ENCODE data around the gene MRTFB.

Gene MRTFB

DNA sequence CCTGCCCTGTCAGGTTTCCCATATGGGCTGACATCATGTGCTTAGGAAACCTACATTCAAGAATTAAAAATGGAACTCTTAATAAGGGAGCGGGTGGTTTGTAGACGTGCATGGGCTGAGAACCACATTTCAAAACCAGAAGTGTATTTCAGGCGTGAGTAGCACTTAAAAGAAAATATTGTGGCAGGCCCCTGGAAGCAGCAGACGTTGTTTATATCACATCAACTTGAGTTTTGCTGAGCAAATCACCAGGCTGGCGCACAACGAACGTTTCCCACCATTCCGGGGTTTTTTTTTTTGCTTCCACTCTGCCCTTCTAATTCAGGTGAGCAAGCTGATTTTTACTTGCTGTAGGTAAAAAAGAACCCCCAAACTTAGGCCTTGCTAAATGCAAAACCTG lies 220.2 kb downstream of the MRTFB start:
- no peak for DNase-seq

DNA sequence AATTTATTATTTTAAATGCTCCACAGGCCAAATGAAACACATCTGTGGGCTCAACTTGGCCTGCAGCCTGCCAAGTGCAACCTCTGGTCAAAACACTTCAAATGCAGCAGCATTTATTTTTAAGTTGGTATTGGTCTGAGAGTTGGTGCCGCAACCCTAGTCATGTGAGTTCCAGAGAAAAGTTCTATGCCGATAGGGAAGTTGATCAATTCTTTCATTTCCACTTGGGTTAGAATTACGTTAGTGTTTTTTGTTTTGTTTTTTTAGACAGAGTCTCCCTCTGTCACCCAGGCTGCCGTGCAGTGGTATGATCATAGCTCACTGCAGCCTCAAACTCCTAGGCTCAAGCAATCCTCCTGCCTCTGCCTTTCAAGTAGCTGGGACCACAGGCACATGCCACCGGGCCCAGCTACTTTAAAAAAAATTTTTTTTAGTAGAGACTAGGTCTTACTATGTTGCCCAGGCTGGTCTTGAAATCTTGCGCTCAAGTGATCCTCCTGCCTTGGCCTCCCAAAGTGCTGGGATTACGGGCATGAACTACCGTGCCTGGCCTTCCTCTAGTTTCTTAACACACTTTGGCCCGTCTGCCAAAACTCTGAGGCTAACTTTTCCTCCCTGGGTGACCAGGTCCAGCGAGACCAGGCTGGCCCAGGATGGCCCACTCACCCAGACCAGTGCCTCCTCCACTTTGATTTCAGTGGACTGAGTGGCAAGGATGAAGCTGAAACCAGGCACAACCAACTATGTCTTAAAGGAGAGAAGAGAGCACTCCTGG lies 221.1 kb downstream of the MRTFB start:
- DNase-seq, result no peak

DNA sequence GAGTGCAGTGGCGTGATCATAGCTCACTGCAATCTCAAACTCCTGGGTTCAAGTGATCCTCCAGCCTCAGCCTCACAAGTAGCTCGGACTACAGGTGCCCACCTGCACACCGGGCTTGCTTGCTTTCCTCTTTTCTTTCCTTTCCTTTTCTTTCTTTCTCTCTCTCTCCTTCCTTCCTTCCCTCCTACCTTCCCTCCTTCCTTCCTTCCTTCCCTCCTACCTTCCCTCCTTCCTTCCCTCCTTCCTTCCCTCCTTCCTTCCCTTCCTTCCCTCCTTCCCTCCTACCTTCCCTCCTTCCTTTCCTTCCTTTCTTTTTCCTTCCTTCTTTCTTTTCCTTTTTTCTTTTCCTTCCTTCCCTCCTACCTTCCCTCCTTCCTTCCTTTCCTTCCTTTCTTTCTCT lies 225.5 kb downstream of the MRTFB start:
- no peak for DNase-seq

DNA sequence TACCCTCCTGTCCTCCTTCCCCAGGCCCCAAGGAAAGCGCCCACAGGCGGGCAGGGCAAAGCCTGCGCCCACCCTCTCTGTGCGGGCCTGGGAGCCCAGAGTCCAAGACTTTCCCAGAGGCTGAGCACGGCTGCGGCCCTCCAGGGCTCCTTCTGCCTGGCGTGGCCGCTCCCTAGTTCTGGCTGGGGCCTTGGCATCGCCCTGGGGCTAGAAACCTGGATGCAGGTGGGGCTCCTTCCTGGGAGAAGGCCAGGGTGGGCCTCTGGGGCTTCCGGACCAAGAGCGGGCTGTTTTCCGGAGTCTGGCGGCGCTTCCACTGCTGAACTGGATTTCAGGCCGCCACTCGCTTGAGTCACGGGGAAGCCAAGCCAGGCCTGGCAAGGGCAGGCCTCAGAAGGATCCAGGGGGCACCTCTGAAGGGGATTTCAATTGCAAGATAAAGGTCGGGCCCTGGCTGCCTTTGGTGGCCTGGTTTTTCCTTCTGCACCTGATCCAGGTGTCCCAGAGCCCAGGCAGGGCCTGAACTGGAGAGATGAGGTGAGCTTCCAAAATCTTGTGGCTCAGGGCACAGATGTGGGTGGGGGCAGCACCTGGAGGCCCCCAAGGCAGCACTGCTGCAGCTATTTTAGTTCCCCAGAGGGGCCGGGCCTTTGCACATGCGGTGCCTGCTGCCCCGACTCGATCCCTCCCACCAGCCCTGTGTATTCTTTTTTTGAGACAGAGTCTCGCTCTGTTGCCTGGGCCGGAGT lies 227.4 kb downstream of the MRTFB start:
- DNase-seq, result no peak

DNA sequence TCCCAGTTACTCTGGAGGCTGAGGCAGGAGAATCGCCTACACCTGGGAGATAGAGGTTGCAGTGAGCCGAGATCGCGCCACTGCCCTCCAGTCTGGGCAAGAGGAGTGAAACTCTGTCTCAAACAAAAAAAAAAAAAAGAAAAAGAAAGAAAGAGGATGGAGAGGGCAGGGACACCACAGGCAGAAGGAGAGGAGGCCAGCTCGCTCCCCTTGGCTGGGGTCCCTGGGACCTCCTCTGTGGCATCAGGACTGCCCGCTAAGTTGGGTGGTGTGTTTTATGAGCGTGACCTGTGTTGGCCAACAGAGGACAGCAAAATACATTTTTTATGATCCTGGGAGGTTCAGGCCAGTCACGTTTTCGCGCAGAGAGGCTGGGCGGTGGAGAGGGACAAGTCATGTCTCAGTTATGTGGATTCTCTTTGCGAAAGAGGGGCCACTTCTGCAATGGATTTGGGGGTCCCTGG lies 229.6 kb downstream of the MRTFB start:
- DNase-seq, result no peak

DNA sequence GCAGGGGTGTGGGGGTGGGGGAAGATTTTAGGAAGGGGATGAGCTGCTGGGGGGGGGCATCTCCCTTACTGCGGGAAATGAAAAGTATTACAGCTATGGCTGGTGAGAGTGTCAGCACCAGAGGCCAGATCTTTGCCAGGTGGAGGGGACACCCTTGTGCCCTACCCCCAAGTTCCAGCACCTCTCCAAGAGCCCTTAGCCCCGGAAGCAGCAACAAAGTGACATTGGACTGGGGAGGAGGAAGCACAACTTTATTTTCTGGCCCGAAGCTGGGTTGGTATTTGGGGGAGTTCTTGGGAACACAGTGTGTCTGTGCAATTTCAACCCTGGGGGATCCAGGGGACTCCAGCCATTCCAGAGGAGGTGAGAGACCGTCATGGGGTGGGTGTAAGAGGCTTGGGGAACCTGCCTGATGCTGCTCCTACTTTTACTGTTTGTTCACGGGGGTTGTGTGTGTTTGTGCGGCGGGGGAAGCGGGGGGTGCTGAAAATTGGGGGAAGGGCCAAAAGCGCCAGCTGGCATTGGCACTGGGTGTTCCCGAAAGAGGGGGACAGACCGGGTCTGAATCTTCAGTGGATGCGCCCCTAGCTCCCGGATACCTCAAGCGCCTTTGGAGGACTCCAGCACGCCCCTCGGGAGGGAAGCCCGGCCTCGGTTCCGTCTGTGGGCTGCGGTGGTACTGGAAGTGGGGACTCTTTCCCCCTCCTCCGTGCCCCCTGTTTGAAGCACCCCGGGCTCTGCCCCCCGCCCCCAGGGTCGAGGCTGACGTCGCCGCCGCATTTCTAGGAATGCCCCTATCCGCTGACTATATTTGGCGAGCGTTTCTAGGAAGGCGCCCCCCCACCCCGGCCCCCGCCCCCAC lies 230.3 kb downstream of the MRTFB start:
- no peak for DNase-seq

DNA sequence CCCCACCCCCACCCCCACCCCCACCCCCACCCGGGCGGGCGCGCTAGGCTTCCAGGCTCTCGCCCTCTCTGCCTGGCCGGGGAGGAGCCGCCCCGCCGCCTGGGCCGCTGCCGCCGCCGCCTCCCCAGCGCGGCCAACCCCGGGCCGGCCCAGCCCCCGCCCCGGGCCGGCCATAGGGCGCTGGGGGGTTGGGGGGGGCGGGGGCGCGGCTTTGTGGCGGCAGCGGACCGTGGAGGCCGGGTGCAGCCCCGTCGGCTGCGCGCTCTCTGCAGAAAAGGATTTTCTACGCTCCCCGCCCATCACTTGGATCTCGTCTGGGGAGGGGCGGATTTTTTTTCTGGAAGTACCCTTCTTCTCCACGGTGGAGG lies 230.9 kb downstream of the MRTFB start:
- DNase-seq, result no peak

DNA sequence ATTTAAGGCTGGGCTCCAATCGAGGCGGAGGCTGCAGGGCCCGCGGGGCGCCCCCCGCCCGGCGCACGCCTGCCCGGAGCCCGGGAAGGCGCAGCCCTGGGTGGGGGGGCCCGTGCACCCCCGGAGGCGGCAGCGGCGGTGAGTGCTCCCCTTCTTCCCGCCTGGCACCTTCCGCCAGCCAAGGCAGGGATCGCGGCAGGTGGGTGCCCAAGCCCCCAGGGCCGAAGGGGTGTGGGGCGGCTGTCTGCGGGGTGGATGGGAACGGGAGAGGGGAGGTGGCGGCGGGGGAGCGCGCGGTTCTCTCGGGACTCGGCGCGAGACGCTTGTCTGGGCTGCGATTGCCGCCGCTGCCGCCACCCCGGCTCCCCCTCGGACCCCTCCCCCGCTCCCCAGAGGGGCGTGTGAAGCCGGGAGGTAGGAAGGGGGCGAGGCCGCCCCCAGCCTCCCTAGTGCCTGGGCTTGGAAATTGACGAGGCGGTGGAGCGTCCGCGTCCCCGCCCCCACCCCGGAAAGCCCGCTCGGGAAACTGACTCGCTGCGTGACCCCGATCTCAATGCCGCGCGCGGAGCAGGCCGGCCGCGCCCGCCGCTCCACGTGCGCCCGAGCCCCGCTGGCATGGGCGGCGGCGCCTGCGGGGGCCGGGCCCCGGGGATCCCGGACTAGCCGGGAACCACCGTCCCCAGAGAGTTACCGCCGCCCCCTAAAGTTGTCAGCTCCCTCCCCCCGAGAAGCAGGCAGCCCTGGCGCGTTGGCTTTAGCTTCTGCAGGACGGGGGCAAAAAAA lies 231.5 kb downstream of the MRTFB start:
- DNase-seq, result no peak

DNA sequence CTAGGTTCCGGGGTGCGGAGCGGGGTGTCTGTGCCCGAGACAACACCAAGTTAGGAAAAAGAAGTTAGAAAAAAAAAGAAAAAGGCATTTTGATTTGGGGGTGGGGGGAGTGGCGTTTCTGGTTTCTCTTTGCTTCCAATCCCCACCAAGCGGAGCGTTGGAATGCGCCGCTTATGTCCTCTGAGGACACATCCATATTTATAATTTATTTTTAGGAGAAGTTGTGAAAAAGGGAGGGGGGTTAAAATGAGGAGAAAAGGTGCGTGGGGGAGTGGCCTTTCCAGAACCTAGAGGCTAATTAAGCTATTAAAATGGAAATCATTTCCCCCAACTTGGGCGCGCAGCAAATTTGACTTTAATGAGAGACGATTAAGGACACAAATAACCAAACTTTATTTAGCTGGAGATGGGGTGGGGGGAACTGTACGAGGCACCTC lies 232.1 kb downstream of the MRTFB start:
- DNase-seq, result no peak

DNA sequence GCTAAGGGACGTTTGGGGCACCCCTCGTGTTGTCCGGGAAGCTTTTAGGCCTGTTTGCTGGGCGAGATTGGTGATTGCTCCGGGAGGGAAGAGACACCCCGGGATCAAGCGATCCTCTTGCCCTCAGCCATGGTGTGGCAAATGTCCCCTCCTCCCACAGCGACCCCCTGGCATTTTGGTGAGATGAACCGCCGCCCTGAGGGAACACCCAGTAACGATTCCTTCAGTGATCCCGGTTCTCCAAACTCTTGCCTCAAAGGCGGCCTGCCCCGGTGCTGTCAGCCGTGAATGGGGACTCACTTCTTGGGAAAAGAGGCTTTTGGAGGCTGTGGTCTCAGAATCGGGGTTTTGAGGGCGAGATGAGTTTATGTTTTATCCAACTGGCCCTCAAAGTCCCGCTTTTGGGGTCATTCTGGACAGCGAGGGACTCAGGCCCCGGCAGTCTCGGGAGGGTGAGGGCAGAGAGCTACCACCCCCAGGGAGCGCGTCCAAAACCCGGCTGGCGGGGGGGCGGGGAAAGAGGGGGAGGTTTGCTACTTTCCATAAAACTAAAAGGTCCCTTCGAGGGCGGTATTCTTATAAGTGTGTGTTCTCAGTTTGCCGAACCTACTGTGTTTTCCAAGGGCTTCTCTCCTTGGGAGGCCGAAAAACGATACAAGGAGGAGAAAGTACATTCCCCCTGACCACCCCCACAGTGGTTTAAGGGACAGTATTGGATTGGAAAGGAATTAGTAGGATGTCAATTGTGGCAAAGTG lies 232.7 kb downstream of the MRTFB start:
- no peak for DNase-seq

DNA sequence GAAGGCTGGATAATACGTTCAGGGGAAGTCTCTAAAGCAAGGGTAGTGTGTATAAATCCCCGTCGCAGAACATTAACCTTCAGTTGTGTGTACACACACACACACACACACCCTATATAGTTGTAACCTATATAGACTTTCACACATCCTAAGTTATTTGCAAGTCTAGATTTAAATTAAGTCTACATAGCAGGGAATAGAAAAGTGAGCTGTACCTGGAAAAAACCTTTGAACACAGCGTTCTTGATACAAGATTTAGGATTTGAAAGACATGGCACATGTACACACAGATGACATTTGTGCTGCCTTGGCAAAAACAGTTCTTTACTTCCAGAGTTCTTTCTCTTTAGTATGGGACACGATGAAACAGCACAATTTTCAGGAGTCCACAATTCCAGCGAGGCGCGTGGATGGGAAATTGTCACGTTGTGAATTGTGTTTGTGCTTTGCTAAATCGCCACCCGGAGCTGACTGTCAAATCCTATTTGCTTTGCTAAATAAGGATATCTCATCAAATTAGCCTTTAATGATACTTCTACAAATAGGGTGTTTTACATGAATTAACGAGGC lies 233.9 kb downstream of the MRTFB start:
- DNase-seq, result no peak

DNA sequence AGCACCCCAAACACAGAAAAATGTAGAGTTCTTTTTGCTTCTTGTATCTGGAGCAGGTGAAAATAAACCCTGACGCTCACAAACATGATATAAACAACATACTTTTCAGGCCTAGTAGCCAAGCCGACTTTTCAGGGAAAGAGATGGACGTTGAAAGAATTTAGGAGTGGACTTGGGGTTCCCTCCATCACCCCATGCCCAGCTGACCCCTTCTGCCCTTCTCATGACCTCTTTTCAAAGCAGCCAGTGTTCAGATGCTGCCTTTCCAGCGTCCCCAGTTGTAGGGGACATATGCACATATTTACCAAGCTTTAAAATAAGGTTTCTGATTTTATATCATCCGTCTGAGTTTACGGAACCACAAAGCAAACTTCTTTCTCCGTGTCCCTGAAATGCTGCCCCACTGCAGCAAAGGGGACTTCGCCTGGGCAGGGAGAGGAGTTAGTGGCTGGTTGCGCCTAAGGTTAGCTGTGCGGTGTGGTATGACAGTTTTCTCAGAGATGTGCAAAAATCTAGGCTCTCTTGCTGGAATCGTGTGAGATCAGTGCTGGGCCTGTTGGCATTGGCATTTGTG lies 235.5 kb downstream of the MRTFB start:
- no peak for DNase-seq

DNA sequence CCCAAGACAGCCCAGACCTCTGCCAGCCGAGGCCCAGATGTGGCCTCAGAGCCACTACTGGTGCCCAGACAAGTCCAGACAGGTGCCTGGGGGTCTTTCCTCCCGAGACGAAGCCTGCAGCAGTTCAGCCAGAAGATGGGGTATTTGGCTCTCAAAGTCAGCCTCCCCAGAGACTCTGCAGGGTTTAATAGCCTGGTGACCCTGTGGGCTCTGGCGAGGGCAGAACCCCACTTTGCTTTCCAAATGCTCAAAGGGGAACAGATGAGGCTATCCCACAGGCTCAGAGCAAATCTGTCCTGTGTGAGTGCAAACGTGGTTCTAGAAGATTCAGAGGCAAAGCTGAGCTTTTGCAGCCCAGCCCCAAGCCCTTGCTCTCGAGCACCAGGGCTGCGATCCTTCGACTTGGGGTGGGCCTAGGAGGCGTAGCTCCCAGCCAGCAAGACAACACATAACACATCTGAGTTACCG lies 236.0 kb downstream of the MRTFB start:
- DNase-seq, result no peak

DNA sequence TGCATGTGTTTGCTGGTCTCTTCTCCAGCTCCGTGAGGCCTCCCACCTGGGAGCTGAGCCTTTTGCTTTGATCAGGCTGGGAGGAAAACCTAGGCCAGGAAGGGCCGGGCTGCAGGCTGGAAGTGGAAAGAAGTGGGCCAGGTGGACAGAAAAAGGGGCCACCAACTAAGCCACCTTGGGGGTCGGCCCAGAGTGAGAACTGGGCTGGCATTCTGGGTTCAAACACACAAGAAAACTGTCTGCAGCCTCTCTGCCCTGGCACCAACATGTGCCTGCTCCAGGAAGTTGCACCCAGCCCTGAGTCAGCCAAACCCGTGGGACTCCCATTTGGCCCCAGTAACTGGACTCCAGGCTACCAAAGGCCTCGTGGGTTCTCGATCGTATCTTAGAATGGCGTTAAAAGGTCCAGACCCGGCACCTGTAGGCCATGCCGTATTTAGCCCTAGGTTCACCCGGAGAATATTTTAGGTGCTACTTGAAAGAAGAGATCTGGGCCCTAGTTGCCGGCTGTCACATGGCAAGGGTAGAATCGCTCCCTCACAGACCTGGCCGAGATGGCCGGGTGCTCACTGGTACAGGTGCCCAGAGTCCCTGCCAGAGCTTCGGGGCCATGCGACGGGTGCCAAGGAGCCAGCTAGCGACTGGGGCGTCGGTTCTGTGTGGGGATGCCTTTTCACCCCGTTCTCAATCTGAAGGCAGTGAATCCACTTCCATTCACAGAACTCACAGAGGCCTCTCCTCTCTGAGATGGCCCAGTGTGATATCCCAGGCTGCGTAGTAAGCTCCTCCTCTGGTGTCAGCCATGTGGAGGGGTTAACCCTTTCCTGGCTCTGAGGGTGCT lies 236.6 kb downstream of the MRTFB start:
- no peak for DNase-seq

DNA sequence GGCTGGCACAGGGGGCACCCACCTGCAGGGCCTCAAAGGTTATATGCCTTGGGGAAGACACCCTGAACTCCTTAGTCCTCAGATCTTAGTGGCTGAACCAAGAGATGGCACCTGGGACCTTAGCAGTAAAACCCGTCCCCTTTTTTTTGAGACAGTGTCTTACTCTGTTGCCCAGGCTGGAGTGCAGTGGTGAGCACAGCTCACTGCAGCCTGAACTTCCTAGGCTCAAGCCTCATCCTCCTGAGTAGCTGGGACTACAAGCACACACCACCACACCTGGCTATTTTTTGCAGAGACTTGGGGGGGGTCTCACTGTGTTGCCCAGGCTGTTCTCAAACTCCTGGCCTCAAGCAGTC lies 237.2 kb downstream of the MRTFB start:
- DNase-seq, result no peak

DNA sequence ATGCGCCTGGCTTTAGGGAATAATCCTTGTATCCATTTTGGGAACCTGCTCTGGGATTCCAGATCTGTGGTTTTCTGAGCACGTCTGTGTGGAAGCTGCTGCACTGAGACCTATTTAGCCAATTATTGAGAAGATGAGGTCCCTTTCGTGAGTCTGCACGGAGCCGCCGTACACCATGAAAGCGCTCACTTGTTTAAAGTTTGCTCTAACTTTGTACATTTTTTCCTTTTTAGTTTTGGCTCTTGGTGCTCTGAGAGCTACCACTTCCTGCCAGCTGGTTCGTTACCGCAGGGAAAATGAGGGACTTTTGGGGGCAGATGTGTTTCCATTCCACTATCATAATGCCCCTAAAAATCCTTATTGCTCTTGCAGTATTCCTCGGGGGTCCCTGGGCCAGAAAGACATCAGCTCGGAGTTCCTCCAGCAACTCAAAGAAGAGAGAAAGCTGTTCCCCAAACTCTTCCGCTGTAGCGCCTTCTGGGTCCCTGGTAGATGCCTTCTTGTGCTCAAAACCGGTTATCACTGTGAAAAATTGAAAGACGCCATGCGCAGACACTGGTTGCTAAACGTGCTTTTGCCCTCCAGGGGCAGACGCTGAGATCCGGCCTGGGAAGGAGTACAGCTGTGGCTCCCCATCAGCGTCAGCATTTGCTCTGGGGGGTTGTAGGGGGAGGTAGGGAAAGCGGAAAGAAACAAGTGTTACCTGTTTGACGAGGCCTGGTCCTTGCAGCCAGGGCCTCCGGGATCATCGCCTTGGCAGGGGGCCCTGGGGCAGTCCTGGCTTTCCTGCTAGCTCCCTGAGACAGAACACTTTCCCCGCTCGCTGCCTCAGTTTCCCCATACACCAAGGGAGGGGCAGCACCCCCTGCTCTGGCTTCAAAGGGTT lies 238.1 kb downstream of the MRTFB start:
- no peak for DNase-seq

DNA sequence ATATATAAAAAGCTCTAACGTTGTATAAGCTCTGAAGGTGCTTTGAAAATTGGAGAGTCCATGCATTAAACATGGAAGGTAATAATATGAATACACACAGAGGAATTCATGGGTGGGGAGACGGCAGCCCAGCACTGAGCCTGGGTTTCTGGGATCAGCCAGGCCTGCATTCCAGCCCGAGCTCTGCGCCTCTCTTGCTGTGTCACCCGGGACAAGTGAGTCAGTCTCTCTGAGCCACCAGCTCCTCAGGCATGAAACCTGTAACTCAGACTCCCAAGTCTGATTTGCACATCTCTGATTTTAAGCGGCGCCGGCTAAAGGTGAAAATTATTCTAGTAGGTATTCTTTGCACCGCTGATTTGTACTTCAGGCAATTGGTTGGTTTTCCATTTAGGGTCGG lies 238.8 kb downstream of the MRTFB start:
- DNase-seq, result no peak

DNA sequence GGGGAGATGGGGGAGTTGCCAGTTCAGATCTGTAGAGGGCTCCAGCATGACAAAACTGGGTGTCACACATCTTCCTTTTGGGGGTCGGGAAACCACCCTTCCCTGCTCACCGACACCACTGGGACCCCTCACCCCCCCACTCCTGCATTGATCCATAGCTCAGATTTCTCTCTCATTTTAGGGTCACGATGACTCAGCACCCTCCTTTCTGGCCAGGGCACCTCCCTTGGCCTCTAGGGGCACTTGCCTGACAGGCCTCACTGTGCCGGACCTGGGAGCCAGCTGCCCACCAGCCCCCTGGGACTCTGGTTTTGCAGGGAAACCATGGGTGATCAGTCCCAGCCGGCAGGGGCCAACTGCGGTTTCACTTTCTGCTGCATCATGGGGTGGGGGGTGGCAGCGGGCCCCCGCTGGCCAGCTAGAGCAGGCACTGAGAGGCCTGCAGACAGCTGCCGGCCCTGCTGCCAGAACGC lies 239.4 kb downstream of the MRTFB start:
- no peak for DNase-seq

DNA sequence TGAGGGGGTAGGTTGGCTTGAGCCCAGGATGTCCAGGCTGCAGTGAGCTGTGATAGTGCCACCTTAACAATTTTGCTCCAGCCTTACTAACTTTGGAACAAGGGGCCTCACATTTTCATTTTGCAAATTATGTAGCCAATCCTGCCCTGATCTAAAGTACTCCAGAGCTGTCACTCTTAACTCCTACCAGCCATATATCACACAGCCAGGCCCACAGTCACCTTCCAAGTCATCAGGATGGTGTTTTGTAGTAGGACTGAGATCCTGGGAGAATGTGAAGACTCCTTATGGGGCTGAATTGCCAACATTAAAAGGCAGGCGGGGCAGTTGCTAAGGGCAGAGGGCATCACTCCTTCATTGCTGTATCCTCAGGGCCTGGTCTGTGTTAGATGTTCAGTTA lies 243.0 kb downstream of the MRTFB start:
- DNase-seq, result no peak
